HS-27A (cell line): ENCODE data around the gene CSRP3.

Experiments
- DNase-seq: peaks from one replicate; pipeline ENCODE4 v3.0.0-alpha.2; 2012; ENCODE audit warnings: low read depth, missing footprints

The CSRP3 gene

GRCh38 chr11:19225123-19225522 is 23.3 kb upstream of the CSRP3 start:
- DNase-seq: no peak

- no peak for DNase-seq
Observed at GRCh38 chr11:19220903-19221724, 19.3 kb upstream of the CSRP3 start.

- no peak for DNase-seq
Observed at GRCh38 chr11:19218786-19219460, 17.1 kb upstream of the CSRP3 start.

GRCh38 chr11:19218216-19218615 is 16.4 kb upstream of the CSRP3 start:
- DNase-seq: no peak

GRCh38 chr11:19216709-19217374 is 15.1 kb upstream of the CSRP3 start:
- DNase-seq: no peak

- DNase-seq: no peak
Observed at GRCh38 chr11:19216021-19216420, 14.2 kb upstream of the CSRP3 start.

- peak; percentile 31 for DNase-seq
Observed at GRCh38 chr11:19209617-19210370, 8.0 kb upstream of the CSRP3 start.

GRCh38 chr11:19208959-19209546 is 7.3 kb upstream of the CSRP3 start:
- DNase-seq: no peak

- DNase-seq: no peak
Observed at GRCh38 chr11:19208181-19208580, 6.4 kb upstream of the CSRP3 start.

- no peak for DNase-seq
Observed at GRCh38 chr11:19204836-19205235, 3.1 kb upstream of the CSRP3 start.

GRCh38 chr11:19200410-19201201 is 1.2 kb downstream of the CSRP3 start:
- DNase-seq: peak; percentile 41

GRCh38 chr11:19199771-19200170 is 2.0 kb downstream of the CSRP3 start:
- DNase-seq: no peak

GRCh38 chr11:19199048-19199447 is 2.7 kb downstream of the CSRP3 start:
- DNase-seq: no peak

GRCh38 chr11:19196432-19196831 is 5.4 kb downstream of the CSRP3 start:
- no peak for DNase-seq

GRCh38 chr11:19194620-19195308 is 7.0 kb downstream of the CSRP3 start:
- no peak for DNase-seq

GRCh38 chr11:19193916-19194315 is 7.9 kb downstream of the CSRP3 start:
- DNase-seq: no peak

- DNase-seq: no peak
Observed at GRCh38 chr11:19191530-19192169, 10.1 kb downstream of the CSRP3 start.

- DNase-seq: no peak
Observed at GRCh38 chr11:19187833-19188258, 13.9 kb downstream of the CSRP3 start.

GRCh38 chr11:19187114-19187832 is 14.5 kb downstream of the CSRP3 start:
- DNase-seq: no peak
